Esophagus (tissue), 2 donors: ENCODE measurements around the gene NINL. TPM values are rescaled to one million over a fixed set of nuclear protein-coding genes. Genes with fewer than 3 reads are reported as not detected.

ENCODE experiments used
- H3K27ac ChIP-seq, 2 donors: one replicate each; pipeline ENCODE4 v1.5.1; 2013; ENCODE audit warnings: low read depth in 2 of 2, mild to moderate bottlenecking in 2 of 2, inconsistent platforms in 1 of 2, low read length in 1 of 2, moderate library complexity in 1 of 2
- H3K27me3 ChIP-seq, 2 donors: one replicate each; pipeline ENCODE4 v1.6.1; 2013; ENCODE audit warnings: low read length in 2 of 2, control low read depth in 1 of 2, mild to moderate bottlenecking in 1 of 2; ENCODE audit not compliant: insufficient read depth in 2 of 2, control insufficient read depth in 1 of 2
- H3K36me3 ChIP-seq, 2 donors: one replicate each; pipeline ENCODE4 v1.6.1; 2013; ENCODE audit warnings: low read length in 1 of 2; ENCODE audit not compliant: control insufficient read depth in 2 of 2, insufficient read depth in 2 of 2
- H3K4me1 ChIP-seq, 2 donors: one replicate each; pipeline ENCODE4 v1.6.1; 2013; ENCODE audit warnings: low read length in 1 of 2; ENCODE audit not compliant: control insufficient read depth in 2 of 2, insufficient read depth in 2 of 2
- H3K4me3 ChIP-seq, 2 donors: one replicate each; pipeline ENCODE4 v1.5.1; 2013; ENCODE audit warnings: low read length in 2 of 2, mild to moderate bottlenecking in 2 of 2, low read depth in 1 of 2, moderate library complexity in 1 of 2
- H3K9me3 ChIP-seq, 2 donors: one replicate each; pipeline ENCODE4 v1.6.1; 2013; ENCODE audit warnings: mild to moderate bottlenecking in 2 of 2, low read depth in 1 of 2, low read length in 1 of 2, moderate library complexity in 1 of 2; ENCODE audit not compliant: control insufficient read depth in 2 of 2, insufficient read depth in 1 of 2
- WGBS, 2 donors: extraction: QIAGEN DNeasy Blood & Tissue Kit; methylation state at CpG; one replicate each; pipeline ENCODE4 v1.1.7; 2013; 5-methylcytosine and 5-hydroxymethylcytosine counted together
- polyA plus RNA-seq, 2 donors: library from polyadenylated mRNA; stranded (reverse); fragments of 200-250 nt; gene quantifications; one replicate each; pipeline ENCODE4 v1.2.3, GENCODE V29; 2013
- donor health status: healthy with polysubstance abuse.
- donor health status: Bipolar disorder and iron deficiency.

NINL gene
- polyA plus RNA-seq, 2 donors: 5.5 to 9.9 TPM

- H3K36me3 ChIP-seq: no peaks in the 10 kb centered on the region
- peak overlapping the region; percentile 45 to 83 for H3K27ac ChIP-seq
- no peaks in the 10 kb centered on the region for H3K9me3 ChIP-seq
- WGBS, 2 donors: 70 to 72% methylated on average over 11 to 14 of the region's 14 CpGs
- no peaks in the 10 kb centered on the region for H3K27me3 ChIP-seq
- H3K4me3 ChIP-seq: no peak overlapping the region
- H3K4me1 ChIP-seq: peaks cover 3 to 21% of the 10 kb centered on the region in 2 donors
These were observed 36.7 kb downstream of the NINL start for GRCh38 chr20:25548613-25549086.

- Histone ChIP-seq H3K4me3 (no peak overlapping the region), H3K27ac (peak overlapping the region; percentile 45 to 83), H3K4me1 (peaks cover 3 to 20% of the 10 kb centered on the region in 2 donors), H3K27me3 (no peaks in the 10 kb centered on the region), H3K36me3 (no peaks in the 10 kb centered on the region), H3K9me3 (no peaks in the 10 kb centered on the region)
- 60 to 64% methylated on average over 3 of the region's 3 CpGs for WGBS, 2 donors
These were observed 37.3 kb downstream of the NINL start for GRCh38 chr20:25547999-25548398.

- Histone ChIP-seq H3K27ac (peak overlapping the region in 1 of 2 donors; percentile 52), H3K27me3 (no peaks in the 10 kb centered on the region), H3K4me1 (peaks cover 3 to 20% of the 10 kb centered on the region in 2 donors), H3K9me3 (no peaks in the 10 kb centered on the region), H3K4me3 (no peak overlapping the region), H3K36me3 (no peaks in the 10 kb centered on the region)
- 63 to 72% methylated on average over 4 of the region's 4 CpGs for WGBS, 2 donors
These were observed 38.3 kb downstream of the NINL start for GRCh38 chr20:25547063-25547462.

- 77 to 82% methylated on average over 4 of the region's 4 CpGs for WGBS, 2 donors
- no peak overlapping the region for H3K27ac ChIP-seq
- H3K4me1 ChIP-seq: peaks cover 3 to 20% of the 10 kb centered on the region in 2 donors
These were observed 39.3 kb downstream of the NINL start for GRCh38 chr20:25546048-25546447.

GRCh38 chr20:25545171-25545570 is 40.2 kb downstream of the NINL start:
- Histone ChIP-seq H3K36me3 (no peaks in the 10 kb centered on the region), H3K27ac (no peak overlapping the region), H3K4me3 (no peak overlapping the region), H3K9me3 (no peaks in the 10 kb centered on the region), H3K27me3 (no peaks in the 10 kb centered on the region), H3K4me1 (peaks cover 3 to 19% of the 10 kb centered on the region in 2 donors)
- 89 to 90% methylated on average over 3 of the region's 3 CpGs for WGBS, 2 donors

More at GRCh38 chr20:25546048-25546447, 39.3 kb downstream of the NINL start:
- no peaks in the 10 kb centered on the region for H3K36me3 ChIP-seq
- no peaks in the 10 kb centered on the region for H3K9me3 ChIP-seq
- H3K4me3 ChIP-seq: no peak overlapping the region
- no peaks in the 10 kb centered on the region for H3K27me3 ChIP-seq

- H3K27ac ChIP-seq: no peak overlapping the region
- peaks cover 3 to 18% of the 10 kb centered on the region in 2 donors for H3K4me1 ChIP-seq
These were observed 40.6 kb downstream of the NINL start for GRCh38 chr20:25544734-25545133.

GRCh38 chr20:25544311-25544710 is 41.0 kb downstream of the NINL start:
- no peaks in the 10 kb centered on the region for H3K36me3 ChIP-seq
- peaks cover 3 to 19% of the 10 kb centered on the region in 2 donors for H3K4me1 ChIP-seq
- no peak overlapping the region for H3K4me3 ChIP-seq
- no peak overlapping the region for H3K27ac ChIP-seq
- WGBS, 2 donors: 76 to 78% methylated on average over 4 of the region's 4 CpGs
- no peaks in the 10 kb centered on the region for H3K9me3 ChIP-seq
- no peaks in the 10 kb centered on the region for H3K27me3 ChIP-seq

More at GRCh38 chr20:25544734-25545133, 40.6 kb downstream of the NINL start:
- Histone ChIP-seq H3K27me3 (no peaks in the 10 kb centered on the region), H3K4me3 (no peak overlapping the region), H3K9me3 (no peaks in the 10 kb centered on the region), H3K36me3 (no peaks in the 10 kb centered on the region)
- WGBS, 2 donors: 75 to 88% methylated on average over 1 of the region's 1 CpG

GRCh38 chr20:25543068-25543467 is 42.3 kb downstream of the NINL start:
- WGBS, 2 donors: 59 to 77% methylated on average over 3 of the region's 3 CpGs
- peaks cover 2 to 16% of the 10 kb centered on the region in 2 donors for H3K4me1 ChIP-seq
- H3K36me3 ChIP-seq: no peaks in the 10 kb centered on the region
- H3K9me3 ChIP-seq: no peaks in the 10 kb centered on the region
- H3K27ac ChIP-seq: no peak overlapping the region
- H3K4me3 ChIP-seq: no peak overlapping the region
- no peaks in the 10 kb centered on the region for H3K27me3 ChIP-seq

GRCh38 chr20:25541676-25542075 is 43.7 kb downstream of the NINL start:
- WGBS, 2 donors: 34% methylated on average over 2 of the region's 2 CpGs
- peaks cover 0 to 15% of the 10 kb centered on the region in 2 donors for H3K4me1 ChIP-seq
- H3K27ac ChIP-seq: no peak overlapping the region
- no peaks in the 10 kb centered on the region for H3K27me3 ChIP-seq
- no peak overlapping the region for H3K4me3 ChIP-seq
- no peaks in the 10 kb centered on the region for H3K36me3 ChIP-seq
- H3K9me3 ChIP-seq: no peaks in the 10 kb centered on the region
